Bronchial epithelial cell (primary cell): ENCODE results near the gene DMC1. TPM values are rescaled to one million over a fixed set of nuclear protein-coding genes. Genes with fewer than 3 reads are reported as not detected.

Source experiments
- DNase-seq: peaks from one replicate; pipeline ENCODE4 v3.0.0-alpha.2; 2010; ENCODE audit warnings: low read depth
- FAIRE-seq: peaks from 2 replicates; lab custom pipeline; 2011; peaks lifted over from hg19 to GRCh38; lab: Jason Lieb, UNC
- H3K27me3 ChIP-seq: 2 replicates; pipeline ENCODE4 v1.5.1; 2011; ENCODE audit warnings: low read length; ENCODE audit not compliant: control insufficient read depth, insufficient read depth
- H3K36me3 ChIP-seq: 2 replicates; pipeline ENCODE4 v1.5.1; 2011; ENCODE audit warnings: low read length; ENCODE audit not compliant: control insufficient read depth, insufficient read depth
- H3K4me3 ChIP-seq: 2 replicates; pipeline ENCODE4 v1.5.1; 2011; ENCODE audit warnings: mild to moderate bottlenecking, low read depth, low read length, control low read depth
- CTCF ChIP-seq: IDR thresholded peaks from 2 replicates; pipeline ENCODE4 v1.5.1; 2011; ENCODE audit warnings: mild to moderate bottlenecking, moderate library complexity, low read length, control low read depth, inconsistent platforms; ENCODE audit not compliant: insufficient read depth, severe bottlenecking
- total RNA-seq: library from RNA; depleted of rRNA; stranded (reverse); fragments of >200 nt; gene quantifications from 2 replicates; pipeline ENCODE4 v1.2.1, GENCODE V29; 2014

Gene DMC1
- total RNA-seq, 1 donor from 2014 or later, result 1.1 TPM

GRCh38 chr22:38612217-38613006 is 42.4 kb upstream of the DMC1 start:
- Histone ChIP-seq H3K4me3 (no peak overlapping the region), H3K36me3 (no peaks in the 10 kb centered on the region), H3K27me3 (no peaks in the 10 kb centered on the region)
- FAIRE-seq (peak; percentile 58), DNase-seq (no peak)
- no peak for TF ChIP-seq CTCF

- DNase-seq (no peak), FAIRE-seq (no peak)
- Histone ChIP-seq H3K4me3 (no peak overlapping the region), H3K36me3 (no peaks in the 10 kb centered on the region), H3K27me3 (no peaks in the 10 kb centered on the region)
- TF ChIP-seq CTCF, result no peak
Observed at GRCh38 chr22:38611559-38611958, 41.6 kb upstream of the DMC1 start.

- no peak for DNase-seq
- H3K4me3 ChIP-seq, result no peak overlapping the region
- H3K36me3 ChIP-seq, result no peaks in the 10 kb centered on the region
- no peaks in the 10 kb centered on the region for H3K27me3 ChIP-seq
- no peak for FAIRE-seq
- no peak for TF ChIP-seq CTCF
Observed at GRCh38 chr22:38610234-38610633, 40.3 kb upstream of the DMC1 start.

- Histone ChIP-seq H3K27me3 (no peaks in the 10 kb centered on the region), H3K36me3 (no peaks in the 10 kb centered on the region), H3K4me3 (no peak overlapping the region)
- no peak for TF ChIP-seq CTCF
- no peak for DNase-seq
- no peak for FAIRE-seq
Observed at GRCh38 chr22:38608992-38609750, 39.2 kb upstream of the DMC1 start.

- Histone ChIP-seq H3K4me3 (no peak overlapping the region), H3K27me3 (no peaks in the 10 kb centered on the region), H3K36me3 (no peaks in the 10 kb centered on the region)
- DNase-seq (no peak), FAIRE-seq (no peak)
- TF ChIP-seq CTCF, result no peak
Observed at GRCh38 chr22:38607680-38608079, 37.7 kb upstream of the DMC1 start.
